C4-2B (cell line): Measurements from ENCODE around the gene SUCO.

ENCODE experiments used
- ZFX ChIP-seq: fragments of 450-650 bp; IDR thresholded peaks from 2 replicates; pipeline ENCODE4 v1.6.1; 2017
- TF ChIP-seq, protein P1 (sequence below): fragments of 450-650 bp; conservative IDR thresholded peaks from 2 replicates; pipeline ENCODE4 v1.5.1; 2017; ENCODE audit warnings: mild to moderate bottlenecking

DNA sequence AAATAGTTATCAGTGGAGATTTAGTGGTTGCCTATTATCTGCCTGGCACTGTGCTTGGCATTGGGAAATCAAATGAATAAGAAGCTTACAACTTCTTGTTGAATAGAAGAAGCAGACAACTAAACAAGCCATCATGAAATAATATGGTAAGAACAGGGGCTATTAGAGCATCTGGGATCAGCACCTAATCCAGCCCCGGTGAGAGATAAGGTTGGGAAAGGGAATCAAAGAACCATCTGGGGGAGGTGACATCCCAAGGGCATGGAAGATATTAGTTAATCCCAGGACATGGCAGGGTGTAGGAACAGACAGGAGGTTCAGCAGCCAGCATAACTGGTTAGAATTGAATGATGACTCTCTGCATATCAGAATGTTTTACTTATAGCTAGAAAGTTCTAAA, 36.3 kb upstream of the SUCO start:
- TF ChIP-seq, protein P1, sequence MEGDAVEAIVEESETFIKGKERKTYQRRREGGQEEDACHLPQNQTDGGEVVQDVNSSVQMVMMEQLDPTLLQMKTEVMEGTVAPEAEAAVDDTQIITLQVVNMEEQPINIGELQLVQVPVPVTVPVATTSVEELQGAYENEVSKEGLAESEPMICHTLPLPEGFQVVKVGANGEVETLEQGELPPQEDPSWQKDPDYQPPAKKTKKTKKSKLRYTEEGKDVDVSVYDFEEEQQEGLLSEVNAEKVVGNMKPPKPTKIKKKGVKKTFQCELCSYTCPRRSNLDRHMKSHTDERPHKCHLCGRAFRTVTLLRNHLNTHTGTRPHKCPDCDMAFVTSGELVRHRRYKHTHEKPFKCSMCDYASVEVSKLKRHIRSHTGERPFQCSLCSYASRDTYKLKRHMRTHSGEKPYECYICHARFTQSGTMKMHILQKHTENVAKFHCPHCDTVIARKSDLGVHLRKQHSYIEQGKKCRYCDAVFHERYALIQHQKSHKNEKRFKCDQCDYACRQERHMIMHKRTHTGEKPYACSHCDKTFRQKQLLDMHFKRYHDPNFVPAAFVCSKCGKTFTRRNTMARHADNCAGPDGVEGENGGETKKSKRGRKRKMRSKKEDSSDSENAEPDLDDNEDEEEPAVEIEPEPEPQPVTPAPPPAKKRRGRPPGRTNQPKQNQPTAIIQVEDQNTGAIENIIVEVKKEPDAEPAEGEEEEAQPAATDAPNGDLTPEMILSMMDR: no peak
- TF ChIP-seq ZFX: no peak
